Testis (tissue), 2 donors: Measurements from ENCODE around the gene LHFPL3.

Source experiments
- CTCF ChIP-seq, 3 experiments: fragments of 450-650 bp in 2 of 3; fragments of 200-600 bp in 1 of 3; sonication (generic) in 1 of 3; IDR thresholded peaks; one replicate each; pipeline ENCODE4 v1.5.1; 2016 to 2019; ENCODE audit warnings: antibody characterized with exemption in 3 of 3, mild to moderate bottlenecking in 2 of 3, moderate library complexity in 1 of 3
- POLR2A ChIP-seq: fragments of 450-650 bp; IDR thresholded peaks from one replicate; pipeline ENCODE4 v1.6.1; 2017; ENCODE audit warnings: antibody characterized with exemption, mild to moderate bottlenecking, moderate library complexity

GRCh38 chr7:104657134-104657533 is 328.7 kb downstream of the LHFPL3 start:
- TF ChIP-seq POLR2A (no peak), CTCF (IDR thresholded peaks at IDR 0.05) (no peak)
